Measurements from ENCODE around the gene BAZ1A.

The BAZ1A gene

GRCh38 chr14:34775342-34775741 is 99.8 kb downstream of the BAZ1A start:
- no peak for TF ChIP-seq CTCF (conservative IDR thresholded peaks at IDR 0.05; ENCODE audit: low read depth, low read length)
- no peak overlapping the region for H3K4me3 ChIP-seq (ENCODE audit: low read length)
- DNase-seq (ENCODE audit: low read depth): no peak

GRCh38 chr14:34770901-34771300 is 104.3 kb downstream of the BAZ1A start:
- no peak for DNase-seq (ENCODE audit: low read depth)
- TF ChIP-seq CTCF (conservative IDR thresholded peaks at IDR 0.05; ENCODE audit: low read depth, low read length): no peak
- no peak overlapping the region for H3K4me3 ChIP-seq (ENCODE audit: low read length)

- H3K4me3 ChIP-seq (ENCODE audit: low read length): no peak overlapping the region
- no peak for DNase-seq (ENCODE audit: low read depth)
- no peak for TF ChIP-seq CTCF (conservative IDR thresholded peaks at IDR 0.05; ENCODE audit: low read depth, low read length)
Measured at GRCh38 chr14:34766606-34767005, 108.6 kb downstream of the BAZ1A start.

DNA sequence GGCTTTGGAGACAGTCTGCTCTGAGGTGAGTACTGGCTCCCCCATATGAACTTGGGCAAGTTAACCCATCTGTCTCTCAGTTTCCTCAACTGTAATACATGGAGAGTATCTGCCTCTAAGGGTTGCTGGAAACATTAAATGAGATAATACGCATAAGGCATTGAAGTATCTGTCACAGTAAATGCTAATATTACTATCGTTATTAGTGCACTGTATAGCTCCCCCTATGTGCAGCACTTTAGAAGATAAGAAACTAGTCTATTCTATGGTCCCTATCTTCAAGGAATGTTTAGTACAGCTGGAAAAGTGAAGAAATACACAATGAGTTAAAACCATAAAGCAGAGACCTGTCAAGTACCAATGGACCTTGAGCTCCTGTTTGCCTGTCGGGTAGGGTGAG is 109.1 kb downstream of the BAZ1A start:
- DNase-seq (ENCODE audit: low read depth): no peak
- TF ChIP-seq CTCF (conservative IDR thresholded peaks at IDR 0.05; ENCODE audit: low read depth, low read length): peak; percentile 32

GRCh38 chr14:34755215-34755614 is 119.9 kb downstream of the BAZ1A start:
- TF ChIP-seq CTCF (conservative IDR thresholded peaks at IDR 0.05; ENCODE audit: low read depth, low read length): no peak
- no peak for DNase-seq (ENCODE audit: low read depth)
- no peak overlapping the region for H3K4me3 ChIP-seq (ENCODE audit: low read length)

More for the DNA sequence above, 109.1 kb downstream of the BAZ1A start:
- no peak overlapping the region for H3K4me3 ChIP-seq (ENCODE audit: low read length)

GRCh38 chr14:34754687-34755086 is 120.5 kb downstream of the BAZ1A start:
- DNase-seq (ENCODE audit: low read depth): no peak
- no peak for TF ChIP-seq CTCF (conservative IDR thresholded peaks at IDR 0.05; ENCODE audit: low read depth, low read length)

GRCh38 chr14:34750670-34751069 is 124.5 kb downstream of the BAZ1A start:
- TF ChIP-seq CTCF (conservative IDR thresholded peaks at IDR 0.05; ENCODE audit: low read depth, low read length): no peak
- H3K4me3 ChIP-seq (ENCODE audit: low read length): no peak overlapping the region
- DNase-seq (ENCODE audit: low read depth): no peak

More at GRCh38 chr14:34754687-34755086, 120.5 kb downstream of the BAZ1A start:
- H3K4me3 ChIP-seq (ENCODE audit: low read length): no peak overlapping the region
